IMR-90 (cell line): Measurements from ENCODE around the gene NUP62CL. TPM values are rescaled to one million over a fixed set of nuclear protein-coding genes. Genes with fewer than 3 reads are reported as not detected.

Source experiments
- ATAC-seq: fragments of 200-7000 bp; cut with Tn5 transposase; 2 replicates; pipeline ENCODE4 v1.9.1; 2020; ENCODE audit warnings: low read depth, mild to moderate bottlenecking, moderate library complexity
- BruUV-seq: library from RNA; stranded (reverse); fragments of 400-500 nt; replicated peaks from 2 replicates; lab custom pipeline; 2021; lab: Mats Ljungman, UMichigan
- CTCF ChIA-PET: fragments of 300-600 bp; formaldehyde crosslinking; extraction: SDS; loops from one replicate; lab custom pipeline; 2021; ENCODE audit warnings: antibody characterized with exemption; lab: Yijun Ruan, JAX
- POLR2A ChIA-PET: fragments of 300-600 bp; sonication (Branson Sonifier 250); formaldehyde crosslinking; loops from one replicate; lab custom pipeline; 2022; ENCODE audit warnings: antibody characterized with exemption; ENCODE audit not compliant: unreplicated experiment; lab: Charles Lee
- DNase-seq: peaks from one replicate; pipeline ENCODE4 v3.0.0; 2013
- H2AFZ ChIP-seq: replicated peaks from 2 replicates; pipeline ENCODE3; 2013; ENCODE audit warnings: low read length, mild to moderate bottlenecking; ENCODE audit not compliant: poor library complexity
- H2AK5ac ChIP-seq: 2 replicates; pipeline ENCODE4 v1.6.1; 2013; ENCODE audit warnings: low read depth, low read length, inconsistent platforms
- H2AK9ac ChIP-seq: replicated peaks from 2 replicates; pipeline ENCODE3; 2013; ENCODE audit warnings: mild to moderate bottlenecking, low read depth, low read length, moderate library complexity; ENCODE audit not compliant: poor library complexity
- H2BK120ac ChIP-seq: 2 replicates; pipeline ENCODE4 v1.6.1; 2013; ENCODE audit warnings: low read depth, low read length, inconsistent platforms
- H2BK15ac ChIP-seq: 3 replicates; pipeline ENCODE4 v1.6.1; 2013; ENCODE audit warnings: low read depth, low read length, inconsistent platforms
- H2BK20ac ChIP-seq: 2 replicates; pipeline ENCODE4 v1.6.1; 2013; ENCODE audit warnings: low read depth, mild to moderate bottlenecking, inconsistent platforms, low read length, moderate library complexity
- H2BK5ac ChIP-seq: 2 replicates; pipeline ENCODE4 v1.6.1; 2013; ENCODE audit warnings: mild to moderate bottlenecking, low read depth, low read length, inconsistent platforms; ENCODE audit not compliant: poor library complexity, severe bottlenecking
- H3K14ac ChIP-seq: replicated peaks from 2 replicates; pipeline ENCODE4 v1.6.1; 2013; ENCODE audit warnings: low read depth, low read length, inconsistent platforms
- H3K18ac ChIP-seq: 2 replicates; pipeline ENCODE4 v1.6.1; 2013; ENCODE audit warnings: low read depth, low read length, control low read depth
- H3K23ac ChIP-seq: 2 replicates; pipeline ENCODE4 v1.6.1; 2013; ENCODE audit warnings: low read depth, low read length, inconsistent platforms
- H3K27ac ChIP-seq: 2 replicates; pipeline ENCODE4 v1.5.1; 2013; ENCODE audit warnings: mild to moderate bottlenecking, control low read depth, low read length; ENCODE audit not compliant: insufficient read depth
- H3K27me3 ChIP-seq: 2 replicates; pipeline ENCODE4 v1.6.1; 2013; ENCODE audit warnings: low read length; ENCODE audit not compliant: control insufficient read depth, insufficient read depth
- H3K36me3 ChIP-seq: 2 replicates; pipeline ENCODE4 v1.6.1; 2013; ENCODE audit warnings: low read length, mixed read lengths; ENCODE audit not compliant: control insufficient read depth, insufficient read depth
- H3K4ac ChIP-seq: 2 replicates; pipeline ENCODE4 v1.6.1; 2013; ENCODE audit warnings: low read depth, low read length, inconsistent platforms
- H3K4me1 ChIP-seq: 2 replicates; pipeline ENCODE4 v1.6.1; 2013; ENCODE audit warnings: low read length, mixed read lengths; ENCODE audit not compliant: control insufficient read depth, insufficient read depth
- H3K4me2 ChIP-seq: 2 replicates; pipeline ENCODE4 v1.6.1; 2013; ENCODE audit warnings: low read depth, mild to moderate bottlenecking, control low read depth, low read length, moderate library complexity
- H3K4me3 ChIP-seq: 2 replicates; pipeline ENCODE4 v1.5.1; 2013; ENCODE audit warnings: low read depth, mild to moderate bottlenecking, control low read depth, low read length, moderate library complexity; ENCODE audit not compliant: insufficient read depth
- H3K56ac ChIP-seq: 2 replicates; pipeline ENCODE4 v1.6.1; 2013; ENCODE audit warnings: low read length, inconsistent platforms; ENCODE audit not compliant: insufficient read depth; ENCODE audit errors: extremely low read depth
- H3K79me1 ChIP-seq, 2 experiments: 2 replicates each; pipeline ENCODE4 v1.6.1; 2013; ENCODE audit warnings: low read length in 2 of 2, inconsistent platforms in 1 of 2, low read depth in 1 of 2
- H3K9ac ChIP-seq: 2 replicates; pipeline ENCODE4 v1.6.1; 2013; ENCODE audit warnings: low read depth, low read length, control low read depth
- H3K9me1 ChIP-seq: 2 replicates; pipeline ENCODE4 v1.6.1; 2013; ENCODE audit warnings: low read length, inconsistent platforms; ENCODE audit not compliant: insufficient read depth
- H3K9me3 ChIP-seq: 2 replicates; pipeline ENCODE4 v1.6.1; 2013; ENCODE audit warnings: low read length; ENCODE audit not compliant: control insufficient read depth, insufficient read depth
- H4K20me1 ChIP-seq: 2 replicates; pipeline ENCODE4 v1.6.1; 2013; ENCODE audit warnings: low read length, inconsistent platforms; ENCODE audit not compliant: insufficient read depth
- H4K5ac ChIP-seq: 2 replicates; pipeline ENCODE4 v1.6.1; 2013; ENCODE audit warnings: mild to moderate bottlenecking, low read depth, low read length, control low read depth
- H4K8ac ChIP-seq, 2 experiments: 2 replicates each; pipeline ENCODE4 v1.6.1; 2013; ENCODE audit warnings: low read depth in 2 of 2, low read length in 2 of 2, control low read depth in 1 of 2, inconsistent platforms in 1 of 2
- H4K91ac ChIP-seq: 2 replicates; pipeline ENCODE4 v1.6.1; 2013; ENCODE audit warnings: low read depth, low read length, inconsistent platforms; ENCODE audit not compliant: insufficient read depth
- BHLHE40 ChIP-seq: fragments of 150-350 bp; IDR thresholded peaks from 2 replicates; pipeline ENCODE4 v1.6.1; 2016; ENCODE audit warnings: mild to moderate bottlenecking, low read depth, low read length
- CEBPB ChIP-seq: IDR thresholded peaks from 2 replicates; pipeline ENCODE4 v1.6.1; 2012; ENCODE audit warnings: low read depth, low read length, improper control_type of control experiment
- CHD1 ChIP-seq: IDR thresholded peaks from 2 replicates; pipeline ENCODE4 v1.6.1; 2012; ENCODE audit warnings: low read depth, low read length, improper control_type of control experiment
- FOS ChIP-seq: fragments of 150-350 bp; IDR thresholded peaks from 2 replicates; pipeline ENCODE4 v1.6.1; 2016; ENCODE audit warnings: low read depth, low read length
- MAFK ChIP-seq: IDR thresholded peaks from 2 replicates; pipeline ENCODE4 v1.6.1; 2012; ENCODE audit warnings: low read depth, low read length, improper control_type of control experiment
- MAZ ChIP-seq: IDR thresholded peaks from 2 replicates; pipeline ENCODE4 v1.6.1; 2012; ENCODE audit warnings: low read depth, mild to moderate bottlenecking, low read length, improper control_type of control experiment, moderate library complexity, borderline replicate concordance
- MXI1 ChIP-seq: IDR thresholded peaks from 2 replicates; pipeline ENCODE4 v1.6.1; 2012; ENCODE audit warnings: low read depth, mild to moderate bottlenecking, low read length, moderate library complexity, borderline replicate concordance
- NFE2L2 ChIP-seq: fragments of 150-350 bp; IDR thresholded peaks from 2 replicates; pipeline ENCODE4 v1.6.1; 2016; ENCODE audit warnings: low read depth, mild to moderate bottlenecking, low read length
- RCOR1 ChIP-seq: IDR thresholded peaks from 2 replicates; pipeline ENCODE4 v1.6.1; 2012; ENCODE audit warnings: mild to moderate bottlenecking, low read length, improper control_type of control experiment; ENCODE audit not compliant: insufficient replicate concordance
- RFX5 ChIP-seq: IDR thresholded peaks from 2 replicates; pipeline ENCODE4 v1.8.0; 2012; ENCODE audit warnings: low read depth, mild to moderate bottlenecking, low read length, moderate library complexity
- SMC3 ChIP-seq: fragments of 150-350 bp; IDR thresholded peaks from 2 replicates; pipeline ENCODE4 v1.6.1; 2016; ENCODE audit warnings: low read depth, mild to moderate bottlenecking, antibody characterized with exemption, low read length, moderate library complexity
- whole genome bisulfite sequencing, 2 experiments: methylation state at CpG; one replicate each; pipeline versions ENCODE4 v1.1.5 to v1.1.7; 2013; ENCODE audit warnings: missing lambda C conversion rate in 2 of 2; ENCODE audit not compliant: insufficient read length in 1 of 2; ENCODE audit errors: extremely low coverage in 2 of 2; 5-methylcytosine and 5-hydroxymethylcytosine counted together
- dilution Hi-C: fragments of 300-500 bp; cut with HindIII; formaldehyde crosslinking; loops from one replicate; pipeline ENCODE4 v1.14.3; 2018; ENCODE audit warnings: low sequenced_read_pairs; ENCODE audit not compliant: unreplicated experiment
- in situ Hi-C: fragments of 300-500 bp; cut with MboI; formaldehyde crosslinking; loops from 3 replicates; pipeline ENCODE4 v1.14.3; 2019; ENCODE audit warnings: low sequenced_read_pairs, inconsistent platforms, mixed read lengths
- intact Hi-C: fragments of 100-400 bp; cut with micrococcal nuclease; formaldehyde crosslinking; loops from 2 replicates; pipeline ENCODE4 v1.10.0; 2022
- polyA plus RNA-seq, 3 experiments: library from polyadenylated mRNA; depleted of rRNA; stranded (reverse); fragments of >200 nt; gene quantifications; 2 replicates each; pipeline ENCODE4 v1.2.3, GENCODE V29; 2012; ENCODE audit warnings: low replicate concordance in 1 of 3
- total RNA-seq: library from RNA; depleted of rRNA; stranded (reverse); fragments of >200 nt; gene quantifications from 2 replicates; pipeline ENCODE4 v1.2.3, GENCODE V29; 2012
- TF ChIP-seq, protein P1 (sequence below): conservative IDR thresholded peaks from 2 replicates; pipeline ENCODE4 v1.5.1; 2012; ENCODE audit warnings: mild to moderate bottlenecking, low read depth, low read length, improper control_type of control experiment
- TF ChIP-seq, protein P2 (sequence below): fragments of 150-350 bp; IDR thresholded peaks from 2 replicates; pipeline ENCODE4 v1.6.1; 2016; ENCODE audit warnings: low read depth, mild to moderate bottlenecking, low read length, moderate library complexity, borderline replicate concordance
- TF ChIP-seq, protein P3 (sequence below): fragments of 150-350 bp; IDR thresholded peaks from 2 replicates; pipeline ENCODE4 v1.6.1; 2017; ENCODE audit warnings: mild to moderate bottlenecking, antibody characterized with exemption, low read length, low read depth

Gene NUP62CL
- total and polyA plus RNA-seq, 2 of the 4 experiments (the other 2 are of a cell fraction), result not detected

DNA sequence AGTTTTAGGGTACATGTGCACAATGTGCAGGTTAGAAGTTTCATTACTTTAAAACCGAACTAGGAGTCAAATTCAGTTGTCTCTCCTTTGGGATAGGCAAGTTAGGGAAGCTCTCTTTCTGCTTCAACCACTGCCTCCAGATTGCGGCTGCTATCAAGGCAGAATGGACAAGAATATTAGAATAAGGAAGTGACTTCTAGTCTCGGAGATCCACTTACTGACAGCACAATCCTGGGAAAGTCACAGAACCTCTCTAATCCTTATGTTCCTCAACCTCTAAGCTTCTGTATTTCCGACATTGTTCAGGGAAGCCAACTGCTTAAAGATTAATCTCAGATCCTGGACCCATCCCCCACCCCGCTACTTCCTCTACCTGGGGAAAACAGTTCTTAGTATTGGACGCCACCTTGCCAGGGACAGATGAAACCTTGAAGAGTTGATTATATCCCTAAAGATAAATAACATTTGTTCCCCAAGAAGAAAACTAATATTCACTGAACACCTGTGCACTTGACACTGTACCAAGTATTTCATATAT, 2.1 kb downstream of the NUP62CL start:
- no peak overlapping the region for H3K23ac ChIP-seq
- no peak overlapping the region for H3K18ac ChIP-seq
- no peaks in the 10 kb centered on the region for H3K4me1 ChIP-seq
- H3K56ac ChIP-seq, result no peak overlapping the region
- CTCF ChIA-PET, result no interaction called here
- H3K14ac ChIP-seq, result no peak overlapping the region
- H4K5ac ChIP-seq, result no peak overlapping the region
- H3K4ac ChIP-seq, result no peak overlapping the region
- ATAC-seq (no peak), DNase-seq (no peak)
- no peak overlapping the region for H2BK5ac ChIP-seq
- intact Hi-C loops (no loop called here), in situ Hi-C loops (no loop called here), dilution Hi-C loops (no loop called here)
- no peak overlapping the region for H2BK15ac ChIP-seq
- no peaks in the 10 kb centered on the region for H3K79me1 ChIP-seq
- BruUV-seq, result no TSS peak
- no peak overlapping the region for H2BK20ac ChIP-seq
- WGBS, 2 experiments, result 20% methylated on average over 1 of the region's 6 CpGs; no CpG with 5 or more reads in 1 of the 2 experiments
- H4K20me1 ChIP-seq, result no peaks in the 10 kb centered on the region
- no peaks in the 10 kb centered on the region for H3K9me1 ChIP-seq
- no peak overlapping the region for H2AK5ac ChIP-seq
- H2BK120ac ChIP-seq, result no peak overlapping the region
- TF ChIP-seq CEBPB (no peak), RCOR1 (no peak), FOS (no peak), MXI1 (no peak), MAFK (no peak), CHD1 (no peak), NFE2L2 (no peak), RFX5 (no peak), BHLHE40 (no peak), SMC3 (no peak), MAZ (no peak)
- TF ChIP-seq, protein P1, sequence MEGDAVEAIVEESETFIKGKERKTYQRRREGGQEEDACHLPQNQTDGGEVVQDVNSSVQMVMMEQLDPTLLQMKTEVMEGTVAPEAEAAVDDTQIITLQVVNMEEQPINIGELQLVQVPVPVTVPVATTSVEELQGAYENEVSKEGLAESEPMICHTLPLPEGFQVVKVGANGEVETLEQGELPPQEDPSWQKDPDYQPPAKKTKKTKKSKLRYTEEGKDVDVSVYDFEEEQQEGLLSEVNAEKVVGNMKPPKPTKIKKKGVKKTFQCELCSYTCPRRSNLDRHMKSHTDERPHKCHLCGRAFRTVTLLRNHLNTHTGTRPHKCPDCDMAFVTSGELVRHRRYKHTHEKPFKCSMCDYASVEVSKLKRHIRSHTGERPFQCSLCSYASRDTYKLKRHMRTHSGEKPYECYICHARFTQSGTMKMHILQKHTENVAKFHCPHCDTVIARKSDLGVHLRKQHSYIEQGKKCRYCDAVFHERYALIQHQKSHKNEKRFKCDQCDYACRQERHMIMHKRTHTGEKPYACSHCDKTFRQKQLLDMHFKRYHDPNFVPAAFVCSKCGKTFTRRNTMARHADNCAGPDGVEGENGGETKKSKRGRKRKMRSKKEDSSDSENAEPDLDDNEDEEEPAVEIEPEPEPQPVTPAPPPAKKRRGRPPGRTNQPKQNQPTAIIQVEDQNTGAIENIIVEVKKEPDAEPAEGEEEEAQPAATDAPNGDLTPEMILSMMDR, result no peak
- TF ChIP-seq, protein P2, sequence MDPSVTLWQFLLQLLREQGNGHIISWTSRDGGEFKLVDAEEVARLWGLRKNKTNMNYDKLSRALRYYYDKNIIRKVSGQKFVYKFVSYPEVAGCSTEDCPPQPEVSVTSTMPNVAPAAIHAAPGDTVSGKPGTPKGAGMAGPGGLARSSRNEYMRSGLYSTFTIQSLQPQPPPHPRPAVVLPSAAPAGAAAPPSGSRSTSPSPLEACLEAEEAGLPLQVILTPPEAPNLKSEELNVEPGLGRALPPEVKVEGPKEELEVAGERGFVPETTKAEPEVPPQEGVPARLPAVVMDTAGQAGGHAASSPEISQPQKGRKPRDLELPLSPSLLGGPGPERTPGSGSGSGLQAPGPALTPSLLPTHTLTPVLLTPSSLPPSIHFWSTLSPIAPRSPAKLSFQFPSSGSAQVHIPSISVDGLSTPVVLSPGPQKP, result no peak
- TF ChIP-seq, protein P3, sequence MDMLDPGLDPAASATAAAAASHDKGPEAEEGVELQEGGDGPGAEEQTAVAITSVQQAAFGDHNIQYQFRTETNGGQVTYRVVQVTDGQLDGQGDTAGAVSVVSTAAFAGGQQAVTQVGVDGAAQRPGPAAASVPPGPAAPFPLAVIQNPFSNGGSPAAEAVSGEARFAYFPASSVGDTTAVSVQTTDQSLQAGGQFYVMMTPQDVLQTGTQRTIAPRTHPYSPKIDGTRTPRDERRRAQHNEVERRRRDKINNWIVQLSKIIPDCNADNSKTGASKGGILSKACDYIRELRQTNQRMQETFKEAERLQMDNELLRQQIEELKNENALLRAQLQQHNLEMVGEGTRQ, result no peak
- H3K4me3 ChIP-seq, result no peak overlapping the region
- no peak overlapping the region for H4K91ac ChIP-seq
- H3K9me3 ChIP-seq, result no peaks in the 10 kb centered on the region
- H2AK9ac ChIP-seq, result no peak overlapping the region
- H3K27me3 ChIP-seq, result peaks cover 2% of the 10 kb centered on the region
- no peaks in the 10 kb centered on the region for H3K36me3 ChIP-seq
- no peak overlapping the region for H3K27ac ChIP-seq
- no peak overlapping the region for H2AFZ ChIP-seq
- no peak overlapping the region for H3K9ac ChIP-seq
- no peak overlapping the region for H3K4me2 ChIP-seq
- H4K8ac ChIP-seq, result no peak overlapping the region
- POLR2A ChIA-PET, result interaction anchor here (0.5 kb wide), 1 partner anchor 292 kb away, joined by 12 read pairs; no protein-coding TSS in a partner anchor
